Activated naive CD8-positive, alpha-beta T cell treated with anti-CD3 and anti-CD28 coated beads, Interleukin-2, amount 50 U/mL, for 16 hours (primary cell): ENCODE data around the gene CREBRF.
"Not testable (repeated sequence)": the region's sequence is repeated elsewhere in the genome, so short reads cannot be mapped to it uniquely, and the experiment has no call there.

ENCODE experiments used
- DNase-seq: peaks from one replicate; pipeline ENCODE4 v3.0.0-alpha.2; 2020; ENCODE audit warnings: low read depth, low spot score

The CREBRF gene

DNA sequence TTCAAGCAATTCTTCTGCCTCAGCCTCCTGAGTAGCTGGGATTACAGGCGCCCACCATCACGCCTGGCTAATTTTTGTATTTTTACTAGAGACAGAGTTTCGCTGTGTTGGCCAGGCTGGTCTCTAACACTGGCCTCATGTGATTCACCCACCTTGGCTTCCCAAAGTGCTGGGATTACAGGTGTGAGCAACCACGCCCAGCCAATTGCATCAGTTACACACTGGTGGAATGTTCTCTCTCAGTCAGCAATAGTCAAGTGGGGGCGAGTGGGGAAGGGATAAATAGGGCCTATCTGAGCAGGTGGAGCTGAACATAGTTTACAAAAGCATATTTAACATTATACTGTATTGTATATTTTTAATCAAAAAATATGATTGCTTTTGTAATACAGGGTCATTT is 98.5 kb downstream of the CREBRF start:
- DNase-seq: not testable (repeated sequence)

DNA sequence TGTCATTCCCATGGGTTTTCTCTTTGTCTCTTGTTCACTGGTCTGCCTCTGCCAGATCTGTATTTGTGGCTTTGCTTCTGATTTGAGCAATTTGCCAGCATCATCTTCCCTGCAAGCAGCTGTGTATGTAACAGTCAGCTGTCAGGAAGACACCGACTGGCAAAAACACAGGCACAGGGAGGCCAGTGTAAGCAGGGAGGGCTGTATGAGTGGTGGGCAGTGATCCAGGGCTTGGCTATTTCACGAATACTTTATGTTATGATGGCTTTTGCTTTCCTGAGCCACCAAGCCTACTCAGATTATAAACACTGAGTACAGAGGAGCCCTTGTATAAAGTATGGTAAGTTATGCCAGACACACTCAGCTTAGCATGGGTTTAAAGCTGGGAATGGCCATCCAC is 99.8 kb downstream of the CREBRF start:
- DNase-seq: no peak

DNA sequence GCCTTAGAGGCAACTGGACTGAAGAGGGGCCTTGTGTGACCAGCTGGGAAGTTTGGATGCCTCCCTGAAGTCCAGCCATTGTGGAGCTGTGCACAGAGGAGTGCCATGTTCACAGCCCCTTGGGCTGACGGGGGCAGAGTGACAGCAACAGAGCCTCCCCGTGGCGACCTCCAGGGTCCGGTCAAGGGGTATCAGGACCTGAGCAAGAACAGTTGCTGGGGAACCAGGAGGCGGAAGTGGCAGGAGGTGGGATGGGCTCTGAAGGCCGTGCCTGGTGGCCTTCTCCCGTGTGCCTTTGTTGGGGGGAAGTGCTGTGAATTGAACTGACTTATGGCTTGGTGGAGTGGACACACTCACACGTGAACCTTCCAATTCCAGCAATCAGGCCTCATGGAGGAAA is 102.2 kb downstream of the CREBRF start:
- DNase-seq: no peak

DNA sequence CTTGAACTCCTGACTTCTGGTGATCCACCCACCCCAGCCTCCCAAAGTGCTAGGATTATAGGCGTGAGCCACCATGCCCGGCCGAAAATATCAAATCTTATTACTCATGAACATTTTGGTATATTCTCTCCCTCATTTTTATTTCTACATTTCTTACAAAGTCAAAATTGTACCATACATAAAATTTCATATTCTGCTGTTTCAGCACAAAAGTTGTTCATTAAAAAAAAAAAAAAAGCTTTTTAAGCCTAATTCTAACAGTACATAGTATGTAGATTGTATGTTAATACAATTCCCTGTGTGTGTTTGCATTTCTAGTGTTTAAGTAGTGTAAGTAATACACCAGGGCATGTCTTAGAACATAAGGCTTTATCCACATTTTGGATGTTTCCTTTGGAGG is 103.1 kb downstream of the CREBRF start:
- DNase-seq: no peak

DNA sequence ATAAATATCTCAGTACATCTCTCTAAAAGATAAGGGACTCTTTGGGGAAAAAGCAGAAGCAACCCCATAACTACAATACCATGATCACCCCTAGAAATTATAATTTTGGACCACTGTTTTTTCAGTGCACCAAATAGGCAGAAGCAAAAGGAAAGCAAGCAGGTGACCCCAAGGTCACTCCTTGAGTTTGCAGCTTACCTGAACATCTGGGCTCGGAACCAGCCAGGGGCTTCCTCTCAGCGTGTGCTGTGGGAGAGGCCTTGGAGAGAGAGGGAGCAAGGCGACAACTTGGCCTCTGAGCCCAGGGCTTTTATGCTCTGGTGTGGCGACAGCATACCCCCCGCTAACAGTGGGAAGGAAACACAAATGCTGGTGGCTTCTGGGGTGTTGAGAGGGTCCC is 105.0 kb downstream of the CREBRF start:
- no peak for DNase-seq

DNA sequence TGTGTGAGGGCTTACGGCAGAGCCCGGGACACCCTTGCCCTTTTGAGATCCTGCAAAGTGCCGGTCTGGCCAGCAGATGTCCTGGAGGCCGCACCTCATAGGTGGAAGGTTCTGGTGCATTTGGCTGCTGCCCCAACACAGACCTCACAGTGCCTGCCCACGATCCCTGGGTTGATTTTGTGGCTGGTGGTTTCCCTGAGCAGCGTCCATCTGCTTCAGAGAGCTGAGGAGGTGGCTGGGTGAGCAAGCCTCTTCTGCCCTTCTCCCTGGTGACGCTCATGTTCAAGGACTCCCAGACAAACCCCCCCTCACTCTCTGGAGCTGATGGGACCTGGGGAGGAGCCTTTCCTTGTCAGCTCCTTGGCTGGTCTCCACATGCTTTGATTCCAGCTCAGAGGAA is 107.1 kb downstream of the CREBRF start:
- no peak for DNase-seq

DNA sequence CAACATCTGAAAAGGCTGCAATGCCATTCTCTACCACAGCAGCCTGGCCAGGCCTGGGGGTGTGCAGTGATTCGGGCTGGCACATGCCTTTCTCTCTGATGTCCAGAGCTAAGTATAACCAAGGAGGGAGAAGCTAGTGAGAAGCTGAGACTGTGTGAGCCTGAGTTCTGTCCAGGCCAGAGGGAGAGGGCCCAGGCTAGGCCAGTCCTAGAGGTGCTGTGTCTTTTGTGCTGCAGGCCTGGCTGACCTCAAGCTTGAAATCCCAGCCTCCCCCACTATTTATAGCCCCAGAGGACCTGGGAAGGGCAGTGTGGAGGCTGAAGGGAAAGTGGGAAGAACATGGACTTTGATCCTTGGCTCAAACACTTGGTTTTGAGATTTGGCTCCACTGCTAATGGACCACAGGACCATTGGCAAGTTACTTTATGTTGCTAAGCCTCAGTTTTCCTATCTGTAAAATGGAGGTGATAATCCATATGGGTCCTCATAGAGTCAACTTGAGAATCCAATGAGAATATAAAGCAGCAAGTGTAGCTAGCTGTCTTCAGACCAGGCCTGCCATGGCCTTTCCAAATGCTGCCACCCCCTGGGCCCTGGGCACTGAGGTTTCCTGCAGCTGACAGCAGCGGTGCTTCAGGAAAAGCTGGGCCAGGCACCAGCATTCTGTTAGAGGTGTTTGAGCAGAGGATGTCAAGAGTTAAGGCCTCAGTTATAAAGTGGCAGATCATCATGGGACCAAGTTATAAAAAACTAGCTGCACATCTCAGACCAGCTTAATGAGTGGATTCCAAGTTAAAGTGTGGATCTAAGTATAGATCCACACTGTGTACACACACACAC is 109.2 kb downstream of the CREBRF start:
- DNase-seq: no peak

DNA sequence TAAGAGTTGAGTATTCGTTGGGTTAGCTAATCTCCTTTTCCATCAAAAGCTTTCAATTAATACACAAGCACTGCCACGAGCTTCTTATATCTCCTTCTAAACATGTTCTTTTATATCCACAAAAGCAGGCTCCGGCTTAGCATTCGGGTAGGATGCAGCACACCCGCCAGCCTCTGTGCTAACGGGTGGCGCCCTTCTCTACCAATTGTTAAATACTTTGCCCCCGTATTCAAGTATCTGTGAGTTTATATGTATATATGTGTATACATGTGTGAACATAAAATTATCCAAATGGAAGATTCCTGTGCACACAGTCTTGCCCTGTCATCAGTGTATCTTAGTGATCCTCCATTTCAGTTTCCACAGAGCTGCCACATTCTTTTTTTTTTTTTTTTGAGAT is 116.0 kb downstream of the CREBRF start:
- DNase-seq: no peak

DNA sequence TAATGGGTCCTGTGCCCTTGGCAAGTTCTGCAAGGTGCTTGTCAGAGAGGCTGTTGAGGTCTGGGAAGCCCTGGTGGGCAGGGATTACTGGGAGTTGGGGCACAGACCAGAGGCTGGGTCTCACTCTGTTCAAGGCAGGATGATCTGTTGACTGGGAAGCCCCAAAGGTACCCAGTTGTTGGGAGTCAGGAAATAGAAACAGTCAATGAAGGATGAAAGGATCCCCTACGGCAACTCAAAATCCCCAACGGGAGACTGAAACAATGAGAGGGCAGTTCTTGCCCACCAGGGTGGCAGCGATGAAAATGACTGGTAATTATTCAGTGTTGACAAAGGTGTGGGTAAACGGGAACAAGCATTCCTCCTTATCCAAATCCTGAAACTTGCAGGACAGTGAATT is 119.4 kb downstream of the CREBRF start:
- no peak for DNase-seq

DNA sequence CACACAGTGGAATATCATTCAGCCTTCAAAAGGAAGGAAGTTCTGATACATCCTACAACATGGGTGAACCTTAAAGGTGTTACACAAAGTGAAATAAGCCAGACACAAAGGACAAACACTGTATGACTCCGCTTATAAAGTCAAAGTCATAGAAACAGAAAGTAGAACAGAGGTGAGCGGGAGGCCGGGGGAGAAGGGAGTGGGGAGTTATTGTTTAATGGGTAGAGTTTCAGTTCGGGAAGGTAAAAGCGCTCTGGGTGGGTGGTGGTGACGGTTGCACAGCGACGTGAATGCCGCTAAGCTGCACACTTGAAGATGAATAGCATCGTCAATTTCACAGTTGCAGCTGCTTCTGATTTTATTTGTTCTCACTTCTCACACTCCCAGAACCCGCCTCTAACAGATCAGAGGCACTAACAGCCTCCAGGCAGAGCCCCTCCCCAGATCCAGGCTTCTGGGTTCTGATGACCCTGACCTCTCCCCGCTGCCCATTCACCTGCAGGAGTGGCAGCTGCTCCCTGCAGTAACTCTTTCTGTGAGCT is 122.3 kb downstream of the CREBRF start:
- no peak for DNase-seq

DNA sequence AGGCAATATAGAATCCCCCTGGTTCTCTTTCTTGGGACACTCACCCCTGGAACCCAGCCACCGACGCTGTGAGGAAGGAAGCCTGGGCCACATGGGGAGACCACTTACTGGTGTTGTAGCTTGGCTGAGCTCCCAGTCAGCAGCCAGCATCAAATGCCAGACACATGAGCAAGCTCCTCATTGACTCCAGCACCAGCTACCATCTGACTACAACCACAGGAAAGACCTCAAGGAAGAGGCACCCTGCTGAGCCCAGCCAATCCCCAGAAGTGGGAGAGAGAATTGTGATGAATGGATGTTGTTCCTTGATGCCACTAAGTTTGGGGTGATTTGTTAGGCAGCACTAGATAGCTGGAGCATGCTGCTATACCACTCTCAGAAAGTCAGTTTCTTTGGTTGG is 124.2 kb downstream of the CREBRF start:
- DNase-seq: no peak

DNA sequence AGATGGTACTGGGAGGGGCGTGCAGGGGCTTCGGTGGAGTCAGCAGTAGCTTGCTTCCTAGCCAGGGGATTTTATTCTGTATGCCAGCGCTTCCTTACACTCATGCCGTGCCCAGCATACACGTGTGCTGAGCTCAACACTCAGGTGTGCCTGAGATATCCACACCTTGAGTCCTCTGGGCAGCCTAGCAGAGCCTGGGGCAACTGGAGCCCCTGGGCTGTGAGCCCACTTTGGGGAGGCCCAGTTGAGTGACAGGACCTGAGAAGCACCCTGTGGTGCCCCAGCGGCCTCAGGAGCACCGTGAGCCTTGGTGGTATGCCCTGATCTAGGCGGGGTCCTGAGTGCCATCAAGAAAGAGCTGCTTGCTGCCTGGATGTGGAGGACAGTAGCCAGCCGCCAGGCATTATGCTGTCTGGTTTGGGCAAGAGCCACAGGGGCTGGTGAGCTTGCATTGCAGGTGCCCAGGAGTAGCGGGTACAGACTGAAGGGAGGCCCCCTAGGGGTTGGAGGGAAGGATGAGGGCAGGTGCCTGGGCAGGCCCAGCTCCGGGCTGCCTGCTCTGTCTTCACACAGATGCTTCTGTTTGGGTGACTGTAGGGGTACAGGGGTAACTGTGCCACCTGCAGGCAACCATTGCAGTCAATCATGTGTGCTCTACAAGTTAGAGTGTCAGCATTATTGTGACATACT is 131.0 kb downstream of the CREBRF start:
- DNase-seq: no peak

DNA sequence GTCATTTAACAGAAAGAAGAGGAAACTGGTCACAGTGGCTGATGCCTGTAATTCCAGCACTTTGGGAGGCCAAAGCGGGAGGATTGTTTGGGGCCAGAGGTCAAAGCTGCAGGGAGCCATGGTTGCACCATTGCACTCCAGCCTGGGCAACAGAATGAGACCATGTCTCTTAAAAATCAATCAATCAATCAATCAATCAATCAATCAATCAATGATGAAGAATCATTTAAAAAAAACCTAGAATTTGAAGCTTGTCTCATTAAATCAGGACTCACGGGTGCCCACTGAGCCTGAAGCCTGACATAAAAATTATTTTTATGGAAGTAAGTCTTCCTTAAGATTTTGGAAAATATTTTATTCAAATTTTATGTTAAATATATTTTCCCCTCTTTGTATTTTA is 132.1 kb downstream of the CREBRF start:
- no peak for DNase-seq
